ENCODE results near the gene TRIB2.
A peak's percentile ranks its signal among the peaks of the same experiment; 100 is the strongest.

TRIB2 gene

DNA sequence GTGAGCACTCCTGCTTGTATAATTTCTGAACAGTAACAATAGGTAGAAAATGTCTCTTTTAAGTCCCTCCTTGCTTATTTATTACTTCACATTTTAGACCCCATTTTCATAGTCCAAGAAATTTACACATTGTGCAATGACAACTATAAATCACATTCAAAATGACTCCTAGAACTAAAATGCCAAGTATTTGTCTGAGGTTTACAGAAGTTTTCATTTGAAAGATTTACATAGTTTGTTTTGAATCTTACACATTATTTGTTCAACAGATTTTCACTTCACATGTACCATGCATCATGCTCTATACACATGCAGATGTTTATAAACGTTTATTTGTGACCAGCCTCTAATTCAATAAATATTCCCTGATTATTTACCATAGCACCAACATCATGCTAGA, 15.7 kb upstream of the TRIB2 start:
- no peak for DNase-seq (ENCODE audit: low spot score)

GRCh38 chr2:12701786-12702167, 15.0 kb upstream of the TRIB2 start:
- no peak for DNase-seq (ENCODE audit: low spot score)

DNA sequence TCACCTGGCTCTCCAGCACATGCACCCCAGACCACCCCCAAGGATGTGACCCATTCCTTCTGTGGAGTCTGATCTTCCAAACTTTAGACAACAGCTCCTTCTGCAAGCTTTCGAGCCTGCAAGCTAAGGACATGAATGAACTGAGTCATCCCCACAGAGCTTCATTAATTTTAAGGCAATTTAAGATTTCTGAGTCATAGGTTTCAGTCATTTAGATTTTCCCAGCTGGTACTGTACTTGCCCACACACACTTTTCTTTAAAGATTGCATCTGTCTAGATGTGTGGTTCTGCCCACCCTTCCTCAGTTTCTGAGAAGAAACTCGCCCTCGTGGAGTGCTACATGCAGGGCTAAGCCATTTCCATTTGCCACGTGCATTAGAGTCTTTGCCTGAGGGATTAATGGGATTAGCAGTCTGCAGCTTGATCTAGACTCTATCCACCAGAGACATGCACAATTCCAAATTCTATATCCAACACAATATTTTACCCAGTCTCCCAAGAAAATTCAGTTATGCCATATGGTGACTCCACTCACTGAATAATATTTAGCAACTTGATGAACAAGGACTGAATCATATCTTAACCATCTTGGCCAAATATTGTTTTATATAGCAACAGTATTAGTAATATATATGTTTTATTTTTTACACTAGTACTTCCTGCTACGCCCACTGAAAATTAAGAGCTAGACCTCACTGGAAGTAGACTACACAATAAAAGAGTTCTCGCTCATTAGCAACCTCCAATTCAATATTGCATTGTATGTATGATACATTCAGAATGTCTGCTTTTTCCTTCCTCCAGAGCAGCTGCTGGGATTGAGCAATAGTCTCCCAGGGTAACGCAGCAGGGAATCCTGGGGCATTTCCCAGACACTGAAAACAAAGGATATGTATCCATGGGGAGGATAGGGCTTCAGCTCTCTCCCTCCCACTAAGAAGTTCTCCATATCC, 14.3 kb upstream of the TRIB2 start:
- DNase-seq (ENCODE audit: low spot score), result no peak

- no peak for DNase-seq (ENCODE audit: low spot score)
Observed at GRCh38 chr2:12704378-12704777, 12.4 kb upstream of the TRIB2 start.

GRCh38 chr2:12705230-12705629, 11.5 kb upstream of the TRIB2 start:
- no peak for DNase-seq (ENCODE audit: low spot score)

DNA sequence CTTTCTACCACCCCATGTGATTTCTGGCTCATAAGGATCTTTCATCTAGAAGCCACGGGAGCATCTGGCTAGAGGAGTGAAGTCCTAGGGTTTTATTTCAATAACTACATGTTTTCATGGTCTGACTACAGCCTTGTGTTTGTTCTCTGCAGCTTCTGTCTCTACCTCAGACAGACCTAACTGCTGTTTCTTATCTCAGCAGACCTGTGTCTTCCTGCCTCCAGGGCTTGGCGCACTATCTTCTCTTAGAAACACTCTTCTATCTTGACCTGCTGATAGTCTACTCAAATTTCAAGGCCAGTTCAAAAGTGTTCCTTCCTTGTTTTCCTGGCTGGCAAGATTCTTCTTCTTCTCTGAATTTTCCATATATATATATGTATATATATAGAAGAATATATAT, 11.0 kb upstream of the TRIB2 start:
- no peak for DNase-seq (ENCODE audit: low spot score)

GRCh38 chr2:12708508-12709206, 8.1 kb upstream of the TRIB2 start:
- DNase-seq (ENCODE audit: low spot score), result no peak

DNA sequence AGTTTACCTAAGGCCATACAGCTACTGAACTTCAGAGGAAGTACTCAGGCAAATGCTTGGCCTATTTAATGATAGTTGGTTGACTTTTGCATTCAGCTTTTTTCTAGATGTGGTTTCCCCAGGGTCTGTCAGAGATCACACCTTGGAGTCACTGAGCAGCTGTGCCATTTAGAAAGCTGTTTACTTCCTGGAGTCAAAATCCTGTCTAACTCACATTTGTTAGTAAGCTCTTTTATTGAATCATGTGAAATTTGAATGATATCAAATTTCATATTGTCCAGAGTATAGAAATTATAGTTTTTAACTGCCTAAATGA, 7.6 kb upstream of the TRIB2 start:
- no peak for DNase-seq (ENCODE audit: low spot score)

- no peak for DNase-seq (ENCODE audit: low spot score)
Observed at GRCh38 chr2:12710301-12710700, 6.4 kb upstream of the TRIB2 start.

GRCh38 chr2:12711339-12711738, 5.4 kb upstream of the TRIB2 start:
- DNase-seq (ENCODE audit: low spot score), result no peak

DNA sequence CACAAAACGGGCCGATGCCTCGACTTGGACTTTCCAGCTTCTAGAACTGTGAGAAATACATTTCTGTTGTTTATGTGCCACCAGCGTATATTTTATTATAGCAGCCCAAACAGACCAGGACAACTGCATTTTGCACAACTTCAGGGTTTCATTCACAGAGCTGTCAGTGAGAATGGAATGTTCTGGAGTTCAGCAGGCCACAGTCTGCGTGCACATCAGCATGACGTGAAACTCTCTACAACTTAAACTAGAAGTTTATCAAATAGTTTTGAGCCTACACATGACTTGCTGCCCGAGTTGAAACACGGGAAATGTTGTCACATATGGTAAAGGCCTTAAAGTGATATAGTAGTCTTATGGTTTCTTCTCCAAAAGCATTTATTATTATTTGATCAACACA, 3.9 kb upstream of the TRIB2 start:
- DNase-seq (ENCODE audit: low spot score), result no peak

DNA sequence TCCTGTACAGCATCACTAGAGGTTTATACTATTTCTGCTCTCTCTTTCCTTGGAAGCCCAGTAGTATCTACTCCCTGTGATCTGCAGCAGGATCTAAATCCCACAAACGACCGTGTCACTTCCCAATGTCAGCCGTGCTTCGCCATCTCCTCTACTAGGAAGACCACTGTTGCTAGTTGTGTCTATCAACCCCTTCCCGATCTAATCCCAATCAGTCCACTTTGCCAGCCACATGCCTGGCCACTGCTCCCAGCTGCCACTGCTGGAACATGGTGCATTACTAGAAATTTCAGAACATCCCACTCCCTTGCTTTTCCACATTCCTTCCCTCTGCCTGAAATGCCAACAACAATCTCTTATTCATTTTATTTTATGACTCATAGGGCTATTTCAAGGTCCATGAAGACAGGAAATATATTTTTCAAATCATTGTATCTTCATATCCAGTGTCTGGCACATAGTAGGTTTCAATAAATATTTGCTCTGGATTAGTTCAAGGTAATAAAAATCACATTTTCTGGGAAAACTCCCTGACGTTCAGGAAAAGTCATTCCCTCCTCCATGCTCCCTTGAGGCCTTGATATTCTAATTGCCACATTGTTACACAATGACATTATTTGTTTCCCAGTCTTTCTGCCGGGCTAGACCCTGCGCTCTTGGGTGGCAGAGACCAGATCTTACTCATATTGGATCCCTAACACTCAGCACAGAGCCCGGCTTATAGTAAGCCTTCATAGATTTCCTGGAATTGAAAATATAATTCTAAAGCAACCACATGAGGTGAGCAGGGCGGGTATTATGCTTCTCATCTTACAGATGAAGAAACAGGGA, 2.1 kb upstream of the TRIB2 start:
- DNase-seq (ENCODE audit: low spot score), result no peak

GRCh38 chr2:12715258-12716031, 1.3 kb upstream of the TRIB2 start:
- no peak for DNase-seq (ENCODE audit: low spot score)

DNA sequence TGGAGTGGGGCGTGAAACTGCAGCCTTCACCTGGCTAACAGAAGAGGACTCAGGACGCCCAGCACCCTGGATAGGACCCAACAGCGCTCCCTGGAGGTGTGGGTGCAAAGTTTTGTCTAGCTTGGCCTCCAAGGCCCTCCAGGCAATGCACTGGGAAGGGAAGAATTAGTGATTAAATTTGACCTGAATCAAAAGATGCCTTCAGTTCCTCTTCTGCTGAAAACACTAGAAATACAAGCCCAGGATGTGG, 779 bp upstream of the TRIB2 start:
- peak; percentile 74 for DNase-seq (ENCODE audit: low spot score)

- peak; percentile 42 for DNase-seq (ENCODE audit: low spot score)
Observed at GRCh38 chr2:12717191-12718014, 667 bp downstream of the TRIB2 start.

DNA sequence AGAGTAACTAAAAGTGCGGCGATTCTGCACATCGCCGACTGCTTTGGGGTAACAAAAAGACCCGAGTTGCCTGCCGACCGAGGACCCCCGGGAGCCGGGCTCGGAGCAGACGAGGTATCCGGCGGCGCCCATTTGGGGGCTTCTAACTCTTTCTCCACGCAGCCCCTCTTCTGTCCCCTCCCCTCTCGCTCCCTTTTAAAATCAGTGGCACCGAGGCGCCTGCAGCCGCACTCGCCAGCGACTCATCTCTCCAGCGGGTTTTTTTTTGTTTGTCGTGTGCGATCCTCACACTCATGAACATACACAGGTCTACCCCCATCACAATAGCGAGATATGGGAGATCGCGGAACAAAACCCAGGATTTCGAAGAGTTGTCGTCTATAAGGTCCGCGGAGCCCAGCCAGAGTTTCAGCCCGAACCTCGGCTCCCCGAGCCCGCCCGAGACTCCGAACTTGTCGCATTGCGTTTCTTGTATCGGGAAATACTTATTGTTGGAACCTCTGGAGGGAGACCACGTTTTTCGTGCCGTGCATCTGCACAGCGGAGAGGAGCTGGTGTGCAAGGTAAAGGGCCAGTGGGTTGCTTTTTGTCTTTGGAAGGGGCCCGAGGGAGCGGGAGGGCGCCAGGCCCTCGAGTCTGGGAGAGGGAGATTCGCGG, 1.4 kb downstream of the TRIB2 start:
- no peak for DNase-seq (ENCODE audit: low spot score)

DNA sequence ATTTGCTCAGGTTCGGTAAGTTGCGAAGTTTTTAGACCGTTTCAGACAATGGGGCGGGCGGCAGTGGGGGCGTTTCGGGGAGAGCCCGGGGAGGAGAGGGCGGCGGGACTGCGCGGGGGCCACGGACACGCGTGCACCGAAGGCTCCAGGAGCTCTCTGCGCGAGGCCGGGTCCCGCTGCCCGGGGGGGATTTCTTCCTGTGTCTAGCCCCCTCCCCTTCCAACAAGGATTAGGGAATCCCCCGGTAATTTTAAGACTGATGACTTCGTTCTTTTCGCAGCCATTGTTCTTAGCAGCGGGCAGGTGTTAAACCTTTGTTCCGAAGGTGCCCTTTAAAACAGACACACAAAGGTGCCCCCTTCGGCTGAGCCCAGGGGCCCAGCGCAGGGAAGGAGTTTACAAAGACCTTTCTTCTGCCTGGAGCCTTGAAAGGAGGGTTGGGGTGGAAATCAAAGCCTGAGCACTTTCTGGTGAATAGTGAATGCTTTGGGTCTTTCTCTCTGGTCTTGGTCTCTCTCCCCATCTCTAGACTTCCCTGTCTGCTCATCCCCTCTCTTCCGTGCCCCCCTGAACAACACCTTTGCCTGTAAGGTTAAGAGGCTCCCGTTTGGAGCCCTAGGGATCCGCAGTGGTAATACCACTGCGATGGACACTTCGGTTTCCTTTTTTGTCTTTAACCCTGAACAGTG, 2.1 kb downstream of the TRIB2 start:
- no peak for DNase-seq (ENCODE audit: low spot score)

GRCh38 chr2:12719400-12720277, 2.9 kb downstream of the TRIB2 start:
- no peak for DNase-seq (ENCODE audit: low spot score)

GRCh38 chr2:12720278-12720620, 3.5 kb downstream of the TRIB2 start:
- no peak for DNase-seq (ENCODE audit: low spot score)

All from HuH-7 (cell line).